GM20000 (cell line): ENCODE data around the gene SFMBT2.

Source experiments
- DNase-seq: peaks from one replicate; pipeline ENCODE4 v3.0.0; 2012; ENCODE audit warnings: low spot score
- CTCF ChIP-seq: IDR thresholded peaks from 2 replicates; pipeline ENCODE4 v1.5.1; 2012; ENCODE audit warnings: mild to moderate bottlenecking, control low read depth; ENCODE audit errors: extremely low read depth, missing control alignments

Gene SFMBT2

GRCh38 chr10:7168414-7168813 lies 242.4 kb downstream of the SFMBT2 start:
- no peak for TF ChIP-seq CTCF
- DNase-seq = no peak

DNA sequence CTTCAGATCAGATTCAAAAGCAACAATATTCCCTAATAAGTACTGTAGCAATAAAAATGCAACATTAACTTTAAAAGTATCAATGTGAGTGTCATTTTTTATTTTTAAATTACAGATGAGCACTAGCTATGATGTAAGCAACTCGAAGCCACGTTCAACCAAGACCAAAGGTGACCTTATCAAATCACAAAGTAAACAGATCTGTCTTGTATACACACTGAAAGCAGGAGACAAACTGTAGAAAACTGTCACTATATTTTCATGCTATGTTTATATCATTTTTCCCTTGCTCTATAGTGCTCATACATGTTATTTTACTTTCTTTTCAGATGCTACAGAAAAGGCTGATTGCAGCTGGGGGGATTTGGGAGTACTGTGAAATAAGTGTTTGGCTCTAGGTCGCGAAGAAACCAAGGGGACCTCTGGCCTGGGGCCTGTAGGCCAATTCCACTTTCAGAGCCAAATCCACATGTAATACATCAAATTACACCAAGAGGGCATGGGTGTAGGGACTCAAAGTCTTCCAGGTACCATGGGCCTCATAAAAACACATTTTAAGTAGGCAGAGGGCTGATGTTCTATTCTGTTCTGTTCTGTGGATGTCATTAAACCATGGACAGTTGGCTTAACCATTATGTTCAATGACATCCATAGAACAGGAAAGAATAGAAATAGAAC lies 245.2 kb downstream of the SFMBT2 start:
- DNase-seq = no peak
- no peak for TF ChIP-seq CTCF

- no peak for TF ChIP-seq CTCF
- no peak for DNase-seq
Measured at GRCh38 chr10:7164955-7165354, 245.9 kb downstream of the SFMBT2 start.

GRCh38 chr10:7162331-7162730 lies 248.5 kb downstream of the SFMBT2 start:
- no peak for DNase-seq
- no peak for TF ChIP-seq CTCF

DNA sequence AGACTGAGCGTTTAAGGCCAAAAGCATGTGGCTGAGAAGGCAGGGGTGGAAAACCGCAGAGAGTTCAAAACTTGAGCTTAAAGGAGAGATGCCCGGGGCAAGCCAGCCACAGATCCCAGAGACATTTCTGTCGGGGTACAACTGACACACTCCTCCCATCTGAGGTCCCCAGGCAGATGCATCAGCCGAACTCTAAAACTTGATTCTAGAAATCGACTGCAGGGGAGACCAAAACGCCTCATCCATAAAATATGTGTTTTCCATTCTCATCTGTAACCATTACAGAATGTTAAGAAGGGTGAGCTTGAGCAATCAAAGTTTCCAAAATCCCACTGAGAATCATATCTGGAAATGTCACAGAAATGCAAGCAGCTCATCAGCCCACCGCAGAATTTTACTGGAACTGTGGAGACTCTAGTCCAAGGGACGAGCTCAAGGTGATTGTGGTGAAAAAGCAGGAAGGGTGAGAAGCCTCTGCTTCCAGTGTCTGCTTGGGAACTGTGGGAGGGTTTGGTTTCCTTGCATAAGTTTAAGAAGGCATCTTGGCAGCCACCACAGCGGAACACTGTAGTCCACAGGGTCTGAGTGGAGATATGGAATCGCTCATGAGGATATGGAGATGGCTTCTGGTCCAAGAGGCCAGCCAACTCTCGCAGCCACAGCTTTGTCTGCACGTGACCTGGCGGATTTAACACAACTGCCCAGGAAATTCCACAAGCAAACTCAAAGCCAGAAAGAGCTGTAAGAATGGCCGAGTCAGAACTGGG lies 249.2 kb downstream of the SFMBT2 start:
- no peak for TF ChIP-seq CTCF
- no peak for DNase-seq

- no peak for TF ChIP-seq CTCF
- no peak for DNase-seq
Measured at GRCh38 chr10:7159928-7160327, 250.9 kb downstream of the SFMBT2 start.

DNA sequence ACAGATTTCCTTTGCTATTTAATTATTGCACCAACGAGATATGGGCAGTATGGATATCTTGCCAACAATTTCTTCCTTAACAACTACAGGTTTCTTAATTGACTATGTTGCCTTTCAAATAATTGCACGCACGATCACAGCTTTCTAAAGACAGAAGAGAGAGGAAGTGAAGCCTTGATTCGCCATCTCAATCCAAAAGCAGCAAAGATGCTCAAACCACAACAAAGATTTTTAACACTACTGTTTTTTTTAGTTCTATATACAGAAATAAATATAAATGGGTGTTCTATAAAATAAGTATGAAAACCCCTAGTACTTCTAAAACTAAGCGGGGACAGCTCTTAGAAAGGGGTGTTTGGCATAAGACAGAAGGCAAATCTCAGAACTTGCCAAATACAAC lies 251.3 kb downstream of the SFMBT2 start:
- DNase-seq = no peak
- TF ChIP-seq CTCF = no peak
